Stomach (tissue), 9 donors: Measurements from ENCODE around the gene TYK2. TPM values are rescaled to one million over a fixed set of nuclear protein-coding genes. Genes with fewer than 3 reads are reported as not detected.
A peak's percentile ranks its signal among the peaks of the same experiment; 100 is the strongest.

Experiments
- DNase-seq, 2 donors: peaks; one replicate each; pipeline versions ENCODE4 v3.0.0 to v3.0.0-alpha.2; 2013 to 2019
- H3K27ac ChIP-seq, 5 donors: fragments of 200-600 bp in 4 of 5; sonication (generic) in 4 of 5; one replicate each; pipeline ENCODE4 v1.5.1; 2013 to 2019; ENCODE audit warnings: mild to moderate bottlenecking in 1 of 5, moderate library complexity in 1 of 5
- H3K27me3 ChIP-seq, 3 donors: fragments of 200-600 bp; sonication (generic); one replicate each; pipeline ENCODE4 v1.5.1; 2017 to 2019; ENCODE audit warnings: mixed run types in 1 of 3
- H3K36me3 ChIP-seq, 4 donors: fragments of 200-600 bp; sonication (generic); 1 replicate in 3 of 4; 2 replicates in 1 of 4; pipeline ENCODE4 v1.5.1; 2016 to 2019
- H3K4me1 ChIP-seq, 4 donors: fragments of 200-600 bp; sonication (generic); one replicate each; pipeline ENCODE4 v1.5.1; 2016 to 2019
- H3K4me3 ChIP-seq, 4 donors: fragments of 200-600 bp; sonication (generic) in 3 of 4; one replicate each; pipeline ENCODE4 v1.5.1; 2016 to 2019; ENCODE audit warnings: mild to moderate bottlenecking in 1 of 4
- H3K9me3 ChIP-seq, 4 donors: fragments of 200-600 bp; sonication (generic); one replicate each; pipeline ENCODE4 v1.5.1; 2016 to 2019
- CTCF ChIP-seq, 7 experiments: fragments of 450-650 bp in 4 of 7; fragments of 200-600 bp in 3 of 7; sonication (generic) in 3 of 7; IDR thresholded peaks; one replicate each; pipeline ENCODE4 v1.5.1; 2016 to 2019; ENCODE audit warnings: antibody characterized with exemption in 7 of 7, control low read depth in 2 of 7, mild to moderate bottlenecking in 1 of 7
- EP300 ChIP-seq: sonication (generic); formaldehyde crosslinking; IDR thresholded peaks from one replicate; pipeline ENCODE4 v1.6.1; 2017; ENCODE audit warnings: antibody characterized with exemption
- POLR2A ChIP-seq, 4 donors: fragments of 450-650 bp; IDR thresholded peaks; one replicate each; pipeline ENCODE4 v1.6.1; 2016; ENCODE audit warnings: antibody characterized with exemption in 4 of 4, control low read depth in 2 of 4, mild to moderate bottlenecking in 1 of 4, moderate library complexity in 1 of 4
- POLR2AphosphoS5 ChIP-seq, 3 donors: sonication (generic); formaldehyde crosslinking; IDR thresholded peaks; one replicate each; pipeline ENCODE4 v1.6.1; 2016; ENCODE audit warnings: antibody characterized with exemption in 3 of 3
- WGBS, 5 donors: extraction: QIAGEN DNeasy Blood & Tissue Kit in 3 of 5; methylation state at CpG; one replicate each; pipeline versions ENCODE4 v1.1.5 to v1.1.7; 2013 to 2018; 5-methylcytosine and 5-hydroxymethylcytosine counted together
- intact Hi-C: fragments of 100-400 bp; cut with DNase I; formaldehyde crosslinking; loops from one replicate; pipeline ENCODE4 v1.15.1; 2023; ENCODE audit warnings: low total_unique reads
- polyA plus RNA-seq, 3 donors: library from polyadenylated mRNA; stranded (reverse); fragments of 200-250 nt; gene quantifications; one replicate each; pipeline ENCODE4 v1.2.3, GENCODE V29; 2013
- total RNA-seq, 5 donors: library from RNA; depleted of rRNA; stranded (reverse); fragments of >200 nt; gene quantifications; one replicate each; pipeline versions ENCODE4 v1.1.0 to v1.2.3, GENCODE V29; 2014 to 2016
- donor health status: healthy with polysubstance abuse.
- donor health status: Bipolar disorder and iron deficiency.
- donor health status: healthy.

Gene TYK2
- total and polyA plus RNA-seq, 8 donors = 45.2 to 365 (median 138) TPM

DNA sequence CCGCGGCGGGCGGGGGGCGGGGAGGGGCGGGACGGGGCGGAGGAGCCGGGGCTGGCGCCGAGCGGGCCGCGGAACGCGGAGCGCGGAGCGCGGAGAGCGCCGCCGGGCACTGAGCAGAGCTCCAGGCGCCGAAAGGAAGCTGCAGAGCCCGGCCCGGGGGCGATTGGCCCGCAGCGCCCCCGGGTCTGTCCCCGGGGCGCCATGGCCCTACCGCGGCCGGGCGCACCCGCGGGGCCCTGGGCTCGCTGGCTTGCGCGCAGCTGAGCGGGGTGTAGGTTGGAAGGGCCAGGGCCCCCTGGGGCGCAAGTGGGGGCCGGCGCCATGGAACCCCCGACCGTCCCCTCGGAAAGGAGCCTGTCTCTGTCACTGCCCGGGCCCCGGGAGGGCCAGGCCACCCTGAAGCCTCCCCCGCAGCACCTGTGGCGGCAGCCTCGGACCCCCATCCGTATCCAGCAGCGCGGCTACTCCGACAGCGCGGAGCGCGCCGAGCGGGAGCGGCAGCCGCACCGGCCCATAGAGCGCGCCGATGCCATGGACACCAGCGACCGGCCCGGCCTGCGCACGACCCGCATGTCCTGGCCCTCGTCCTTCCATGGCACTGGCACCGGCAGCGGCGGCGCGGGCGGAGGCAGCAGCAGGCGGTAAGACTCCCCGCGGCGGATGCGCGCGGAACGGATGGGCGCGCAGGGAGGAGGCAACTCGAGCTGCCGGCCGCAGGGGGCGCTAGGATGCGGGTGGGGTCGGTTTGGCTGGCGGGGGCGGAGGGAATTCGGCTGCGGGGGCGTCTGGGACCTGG is 40.3 kb upstream of the TYK2 start, which contains the start of gene PDE4A:
PDE4A (plus strand) TSS at position 95 of the 796 bp plus-strand sequence; CDS start at position 322, 227 bp downstream.
- Histone ChIP-seq H3K4me1 (peaks cover 50 to 84% (median 70%) of the 10 kb centered on the region in 4 donors), H3K9me3 (no peaks in the 10 kb centered on the region), H3K4me3 (peak within 1 kb of the TSS in 3 of 4 donors; percentile 12 to 38 (median 31)), H3K27me3 (peaks cover 35 to 99% (median 84%) of the 10 kb centered on the region in 3 donors), H3K27ac (no peak within 1 kb of the TSS), H3K36me3 (no peaks in the 10 kb centered on the region)
- 0 to 5% (median 2%) methylated on average over 9 to 98 of the region's 104 CpGs for WGBS, 5 donors
- DNase-seq = peak in 1 of 2 donors; percentile 63
- intact Hi-C loops = no loop called here
- TF ChIP-seq EP300 (no peak), POLR2A (IDR thresholded peaks at IDR 0.05) (no peak), CTCF (IDR thresholded peaks at IDR 0.05) (no peak), POLR2AphosphoS5 (IDR thresholded peaks at IDR 0.05) (no peak)

GRCh38 chr19:10419646-10420443 is 39.5 kb upstream of the TYK2 start:
- peak in 1 of 2 donors; percentile 67 for DNase-seq
- Histone ChIP-seq H3K9me3 (no peaks in the 10 kb centered on the region), H3K4me1 (peaks cover 46 to 78% (median 63%) of the 10 kb centered on the region in 4 donors), H3K27ac (no peak overlapping the region), H3K4me3 (peak overlapping the region in 3 of 4 donors; percentile 12 to 38 (median 31)), H3K27me3 (peaks cover 35 to 94% (median 84%) of the 10 kb centered on the region in 3 donors), H3K36me3 (no peaks in the 10 kb centered on the region)
- intact Hi-C loops = no loop called here
- TF ChIP-seq POLR2AphosphoS5 (IDR thresholded peaks at IDR 0.05) (no peak), POLR2A (IDR thresholded peaks at IDR 0.05) (no peak), CTCF (IDR thresholded peaks at IDR 0.05) (no peak), EP300 (no peak)
- 0 to 1% (median 1%) methylated on average over 21 to 59 of the region's 61 CpGs for WGBS, 5 donors

GRCh38 chr19:10419200-10419645 is 38.9 kb upstream of the TYK2 start:
- WGBS, 5 donors = 0 to 4% (median 1%) methylated on average over 9 to 40 of the region's 40 CpGs
- Histone ChIP-seq H3K4me3 (peak overlapping the region in 3 of 4 donors; percentile 12 to 38 (median 22)), H3K27me3 (peaks cover 35 to 87% (median 80%) of the 10 kb centered on the region in 3 donors), H3K36me3 (no peaks in the 10 kb centered on the region), H3K4me1 (peaks cover 42 to 72% (median 57%) of the 10 kb centered on the region in 4 donors), H3K27ac (no peak overlapping the region), H3K9me3 (peaks cover 0 to 6% (median 2%) of the 10 kb centered on the region in 4 donors)
- intact Hi-C loops = no loop called here
- DNase-seq = peak in 1 of 2 donors; percentile 50
- TF ChIP-seq POLR2A (IDR thresholded peaks at IDR 0.05) (no peak), CTCF (IDR thresholded peaks at IDR 0.05) (no peak), POLR2AphosphoS5 (IDR thresholded peaks at IDR 0.05) (no peak), EP300 (no peak)
